VCaP (cell line): Measurements from ENCODE around the gene SLC24A3.

Source experiments
- H3K27ac ChIP-seq: fragments of 450-650 bp; 2 replicates; pipeline ENCODE4 v1.5.1; 2017
- CTCF ChIP-seq: fragments of 450-650 bp; conservative IDR thresholded peaks from 2 replicates; pipeline ENCODE4 v1.5.1; 2017; ENCODE audit warnings: mild to moderate bottlenecking, moderate library complexity

SLC24A3 gene

DNA sequence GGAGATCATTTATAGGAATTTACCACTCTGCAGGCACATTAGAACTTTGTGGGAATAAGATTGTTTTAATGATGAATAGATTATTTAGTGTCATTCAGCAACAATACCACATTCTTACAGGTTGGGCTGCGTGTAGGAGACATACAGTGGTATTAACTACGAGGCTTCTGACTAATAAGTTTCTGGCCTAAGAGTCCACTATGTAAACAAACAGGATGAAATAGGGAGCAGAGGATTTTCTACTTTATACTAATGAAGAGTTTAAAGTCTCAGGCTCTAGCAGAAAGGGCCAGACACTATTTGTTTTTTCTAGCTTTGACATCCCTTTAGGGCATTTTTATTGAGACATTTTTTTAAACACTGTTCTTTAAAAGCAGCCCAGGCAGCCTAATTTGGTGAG, 75.6 kb downstream of the SLC24A3 start:
- H3K27ac ChIP-seq = peak overlapping the region; percentile 26; the same call in 1 of the 2 replicates
- TF ChIP-seq CTCF = no peak

- TF ChIP-seq CTCF = no peak
- peak overlapping the region; percentile 26; the same call in 1 of the 2 replicates for H3K27ac ChIP-seq
Observed at GRCh38 chr20:19288636-19289035, 76.2 kb downstream of the SLC24A3 start.

GRCh38 chr20:19289451-19289850, 77.0 kb downstream of the SLC24A3 start:
- H3K27ac ChIP-seq = no peak overlapping the region
- TF ChIP-seq CTCF = no peak

DNA sequence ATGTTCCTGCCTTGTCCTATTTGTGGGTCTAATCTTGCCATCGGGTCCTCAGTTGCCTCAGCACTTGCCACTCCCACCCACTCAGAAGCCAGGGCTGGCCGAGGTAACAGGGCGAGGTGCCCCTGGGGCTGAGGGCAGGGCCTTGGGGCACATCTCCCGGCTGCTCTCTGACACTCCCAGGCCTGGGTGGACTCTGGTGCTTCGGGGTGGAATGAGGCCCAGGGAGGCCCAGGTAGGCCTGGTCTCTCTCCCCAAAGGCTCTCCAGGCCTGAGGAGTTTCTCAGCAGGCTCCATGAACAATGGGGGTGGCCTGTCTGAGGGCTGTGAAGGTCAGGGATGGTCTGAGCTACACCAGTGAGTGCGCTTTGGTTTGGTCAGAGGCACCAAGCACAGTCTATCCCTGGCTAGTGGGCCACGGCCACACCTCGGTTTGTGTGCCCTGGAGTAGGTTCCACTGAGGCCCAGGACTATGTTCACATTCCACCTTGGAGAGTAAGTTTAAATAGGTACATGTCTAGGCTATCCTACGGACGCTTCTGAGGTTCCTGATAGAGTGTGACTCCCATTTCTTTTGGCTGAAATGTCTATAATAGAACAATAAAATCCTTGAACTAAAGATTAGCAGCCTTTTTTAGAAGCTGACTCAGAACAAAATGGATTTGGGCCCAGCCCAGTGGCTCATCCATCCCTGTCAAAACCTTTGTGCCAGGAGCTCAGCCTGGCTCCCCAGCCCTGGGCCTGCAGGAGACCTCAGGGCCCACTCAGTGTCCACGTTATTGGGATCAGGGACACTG, 78.8 kb downstream of the SLC24A3 start:
- H3K27ac ChIP-seq = no peak overlapping the region
- no peak for TF ChIP-seq CTCF

GRCh38 chr20:19291818-19292132, 79.3 kb downstream of the SLC24A3 start:
- H3K27ac ChIP-seq = no peak overlapping the region
- no peak for TF ChIP-seq CTCF

GRCh38 chr20:19292254-19292653, 79.8 kb downstream of the SLC24A3 start:
- TF ChIP-seq CTCF = no peak
- no peak overlapping the region for H3K27ac ChIP-seq

DNA sequence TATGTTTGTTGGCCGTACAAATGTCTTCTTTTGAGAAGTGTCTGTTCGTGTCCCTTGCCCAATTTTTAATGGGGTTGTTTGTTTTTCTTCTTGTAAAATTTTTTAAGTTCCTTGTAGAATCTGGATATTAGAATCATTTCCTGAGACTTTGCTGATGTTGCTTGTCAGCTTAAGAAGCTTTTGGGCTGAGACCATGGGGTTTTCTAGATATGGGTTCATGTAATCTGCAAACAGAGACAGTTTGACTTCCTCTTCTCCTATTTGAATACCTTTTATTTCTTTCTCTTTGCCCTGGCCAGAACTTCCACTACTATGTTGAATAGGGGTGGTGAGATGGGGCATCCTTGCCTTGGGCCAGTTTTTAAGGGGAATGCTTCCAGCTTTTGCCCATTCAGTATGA, 82.6 kb downstream of the SLC24A3 start:
- peak overlapping the region; percentile 36 for H3K27ac ChIP-seq
- no peak for TF ChIP-seq CTCF
